Body of pancreas (tissue), 4 donors: Measurements from ENCODE around the gene GNAI1. TPM values are rescaled to one million over a fixed set of nuclear protein-coding genes. Genes with fewer than 3 reads are reported as not detected.

Source experiments
- ATAC-seq: fragments of 150-250 bp; one replicate; pipeline ENCODE4 v1.9.1; 2016
- DNase-seq, 4 donors: peaks; one replicate each; pipeline ENCODE4 v3.0.0-alpha.2; 2019
- H3K27ac ChIP-seq, 4 donors: fragments of 200-600 bp; sonication (generic); 1 replicate in 3 of 4; 2 replicates in 1 of 4; pipeline versions ENCODE4 v1.5.1 to v1.6.1; 2016 to 2019; ENCODE audit warnings: mild to moderate bottlenecking in 1 of 4, mixed read lengths in 1 of 4, moderate library complexity in 1 of 4
- H3K27me3 ChIP-seq, 2 donors: fragments of 200-600 bp; sonication (generic); one replicate each; pipeline ENCODE4 v1.6.0; 2016; ENCODE audit warnings: mild to moderate bottlenecking in 1 of 2
- H3K36me3 ChIP-seq, 2 donors: fragments of 200-600 bp; sonication (generic); replicated peaks in 1 of 2; 2 replicates each; pipeline ENCODE4 v1.5.1; 2016; ENCODE audit warnings: low read depth in 2 of 2; ENCODE audit not compliant: insufficient read depth in 1 of 2
- H3K4me1 ChIP-seq: fragments of 200-600 bp; sonication (generic); one replicate; pipeline ENCODE4 v1.6.0; 2016
- H3K4me3 ChIP-seq, 2 donors: fragments of 200-600 bp; sonication (generic); 1 replicate in 1 of 2; 2 replicates in 1 of 2; pipeline ENCODE4 v1.5.1; 2016 to 2019
- H3K9me3 ChIP-seq, 3 donors: fragments of 200-600 bp; sonication (generic); 1 replicate in 2 of 3; 2 replicates in 1 of 3; pipeline ENCODE4 v1.5.1; 2016
- POLR2A ChIP-seq, 3 donors: fragments of 450-650 bp; IDR thresholded peaks; one replicate each; pipeline ENCODE4 v1.6.1; 2016; ENCODE audit warnings: antibody characterized with exemption in 3 of 3, mild to moderate bottlenecking in 2 of 3
- WGBS, 2 donors: methylation state at CpG; one replicate each; pipeline ENCODE4 v1.1.5; 2017; 5-methylcytosine and 5-hydroxymethylcytosine counted together
- intact Hi-C: fragments of 100-400 bp; cut with DNase I; formaldehyde crosslinking; loops from one replicate; pipeline ENCODE4 v1.15.1; 2023
- total RNA-seq, 2 donors: library from RNA; depleted of rRNA; stranded (reverse); fragments of >200 nt; gene quantifications; one replicate each; pipeline ENCODE4 v1.1.0, GENCODE V29; 2016
- TF ChIP-seq, protein P1 (sequence below), 7 experiments: fragments of 450-650 bp in 4 of 7; fragments of 200-600 bp in 3 of 7; sonication (generic) in 3 of 7; IDR thresholded peaks; one replicate each; pipeline ENCODE4 v1.5.1; 2016 to 2019; ENCODE audit warnings: antibody characterized with exemption in 7 of 7

GNAI1 gene
- total RNA-seq, 2 donors from 2014 or later, result 9.1 to 16.5 TPM

DNA sequence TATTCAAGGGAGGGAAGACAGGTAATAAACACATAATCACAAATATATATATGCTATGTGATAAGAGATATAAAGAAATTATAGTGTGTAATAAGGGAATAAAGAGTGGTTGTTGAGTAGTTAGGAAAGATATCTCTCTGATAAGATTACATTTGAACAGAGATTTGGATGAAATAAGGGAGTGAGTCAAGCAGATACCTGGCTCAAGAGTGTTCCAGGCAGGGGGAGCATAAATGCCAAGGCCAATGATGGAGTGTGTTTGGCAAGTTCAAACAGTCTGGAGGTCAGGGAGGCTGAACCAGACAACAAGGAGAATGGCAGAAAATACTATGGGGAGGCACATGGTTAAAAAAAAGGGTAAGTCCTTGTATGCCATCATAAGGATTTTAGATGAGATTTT is 4.8 kb upstream of the GNAI1 start:
- no peak for TF ChIP-seq POLR2A (IDR thresholded peaks at IDR 0.05)
- TF ChIP-seq, protein P1, sequence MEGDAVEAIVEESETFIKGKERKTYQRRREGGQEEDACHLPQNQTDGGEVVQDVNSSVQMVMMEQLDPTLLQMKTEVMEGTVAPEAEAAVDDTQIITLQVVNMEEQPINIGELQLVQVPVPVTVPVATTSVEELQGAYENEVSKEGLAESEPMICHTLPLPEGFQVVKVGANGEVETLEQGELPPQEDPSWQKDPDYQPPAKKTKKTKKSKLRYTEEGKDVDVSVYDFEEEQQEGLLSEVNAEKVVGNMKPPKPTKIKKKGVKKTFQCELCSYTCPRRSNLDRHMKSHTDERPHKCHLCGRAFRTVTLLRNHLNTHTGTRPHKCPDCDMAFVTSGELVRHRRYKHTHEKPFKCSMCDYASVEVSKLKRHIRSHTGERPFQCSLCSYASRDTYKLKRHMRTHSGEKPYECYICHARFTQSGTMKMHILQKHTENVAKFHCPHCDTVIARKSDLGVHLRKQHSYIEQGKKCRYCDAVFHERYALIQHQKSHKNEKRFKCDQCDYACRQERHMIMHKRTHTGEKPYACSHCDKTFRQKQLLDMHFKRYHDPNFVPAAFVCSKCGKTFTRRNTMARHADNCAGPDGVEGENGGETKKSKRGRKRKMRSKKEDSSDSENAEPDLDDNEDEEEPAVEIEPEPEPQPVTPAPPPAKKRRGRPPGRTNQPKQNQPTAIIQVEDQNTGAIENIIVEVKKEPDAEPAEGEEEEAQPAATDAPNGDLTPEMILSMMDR (IDR thresholded peaks at IDR 0.05), result no peak
- no peak for DNase-seq
- intact Hi-C loops, result no loop called here
- ATAC-seq, result no peak
- Histone ChIP-seq H3K9me3 (no peaks in the 10 kb centered on the region), H3K27ac (no peak overlapping the region), H3K4me3 (no peak overlapping the region), H3K36me3 (no peaks in the 10 kb centered on the region), H3K27me3 (no peaks in the 10 kb centered on the region), H3K4me1 (peaks cover 6% of the 10 kb centered on the region)

DNA sequence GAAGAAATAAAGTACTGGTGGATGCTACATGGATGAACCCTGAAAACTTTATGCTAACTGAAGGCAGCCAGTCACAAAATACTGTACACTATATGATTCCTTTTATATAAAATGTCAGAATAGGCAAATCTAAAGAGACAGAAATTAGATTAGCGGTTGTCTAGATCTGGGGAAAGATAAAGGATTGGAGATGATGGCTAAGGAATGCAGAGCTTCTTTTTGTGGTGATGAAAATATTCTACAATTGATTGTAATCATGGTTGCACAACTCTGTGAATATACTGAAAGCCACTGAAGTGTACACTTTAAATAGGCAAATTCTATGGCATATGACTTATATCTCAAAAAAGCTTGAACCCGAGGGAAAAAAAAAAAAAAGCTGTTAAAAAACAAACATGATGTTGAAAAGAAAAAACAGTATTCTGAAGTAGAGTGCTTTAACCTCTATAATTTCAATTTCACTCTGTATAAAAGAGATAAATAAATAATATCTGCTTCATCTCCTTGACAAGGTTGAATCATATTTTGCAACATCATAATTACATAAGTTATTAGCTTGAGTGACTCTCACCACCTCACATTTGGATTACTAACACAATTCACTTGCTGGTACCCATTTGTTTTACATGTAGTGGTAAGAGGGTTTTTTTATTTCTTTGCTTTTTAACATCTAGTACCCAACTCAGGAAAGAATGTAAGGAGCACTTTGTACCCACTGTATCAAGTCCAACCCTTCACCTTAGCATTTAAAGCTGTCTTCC is 2.8 kb upstream of the GNAI1 start:
- 62 to 68% methylated on average over 2 of the region's 2 CpGs for WGBS, 2 donors
- intact Hi-C loops, result no loop called here
- DNase-seq, result no peak
- H3K36me3 ChIP-seq, result no peaks in the 10 kb centered on the region
- ATAC-seq, result no peak
- no peak overlapping the region for H3K4me3 ChIP-seq
- no peaks in the 10 kb centered on the region for H3K27me3 ChIP-seq
- no peak overlapping the region for H3K27ac ChIP-seq
- H3K9me3 ChIP-seq, result no peaks in the 10 kb centered on the region
- peaks cover 15% of the 10 kb centered on the region for H3K4me1 ChIP-seq
- TF ChIP-seq POLR2A (IDR thresholded peaks at IDR 0.05), result no peak
- TF ChIP-seq, protein P1 (IDR thresholded peaks at IDR 0.05), result no peak

DNA sequence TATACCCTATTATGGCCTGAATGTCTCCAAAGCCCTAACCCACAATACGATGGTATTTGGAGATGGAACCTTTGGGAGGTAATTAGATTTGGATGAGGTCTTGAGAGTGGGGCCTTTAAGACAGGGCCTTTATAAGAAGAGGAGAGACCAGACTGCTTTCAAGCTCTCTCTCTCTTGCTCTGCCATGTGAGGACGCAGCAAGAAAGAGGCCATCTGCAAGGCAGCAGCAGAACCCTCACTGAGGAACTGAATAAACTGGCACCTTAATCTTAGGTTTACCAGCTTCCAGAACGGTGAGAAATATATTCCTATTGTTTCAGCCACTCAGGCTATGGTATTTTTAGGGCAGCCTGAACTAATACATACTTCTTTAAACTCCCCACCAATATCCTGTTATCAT is 2.0 kb upstream of the GNAI1 start:
- Histone ChIP-seq H3K4me1 (peaks cover 15% of the 10 kb centered on the region), H3K9me3 (no peaks in the 10 kb centered on the region), H3K4me3 (no peak overlapping the region), H3K27ac (no peak overlapping the region), H3K36me3 (no peaks in the 10 kb centered on the region), H3K27me3 (no peaks in the 10 kb centered on the region)
- no peak for ATAC-seq
- no peak for TF ChIP-seq POLR2A (IDR thresholded peaks at IDR 0.05)
- TF ChIP-seq, protein P1 (IDR thresholded peaks at IDR 0.05), result no peak
- intact Hi-C loops, result no loop called here
- WGBS, 2 donors, result 78% methylated on average over 3 of the region's 3 CpGs
- DNase-seq, result no peak

DNA sequence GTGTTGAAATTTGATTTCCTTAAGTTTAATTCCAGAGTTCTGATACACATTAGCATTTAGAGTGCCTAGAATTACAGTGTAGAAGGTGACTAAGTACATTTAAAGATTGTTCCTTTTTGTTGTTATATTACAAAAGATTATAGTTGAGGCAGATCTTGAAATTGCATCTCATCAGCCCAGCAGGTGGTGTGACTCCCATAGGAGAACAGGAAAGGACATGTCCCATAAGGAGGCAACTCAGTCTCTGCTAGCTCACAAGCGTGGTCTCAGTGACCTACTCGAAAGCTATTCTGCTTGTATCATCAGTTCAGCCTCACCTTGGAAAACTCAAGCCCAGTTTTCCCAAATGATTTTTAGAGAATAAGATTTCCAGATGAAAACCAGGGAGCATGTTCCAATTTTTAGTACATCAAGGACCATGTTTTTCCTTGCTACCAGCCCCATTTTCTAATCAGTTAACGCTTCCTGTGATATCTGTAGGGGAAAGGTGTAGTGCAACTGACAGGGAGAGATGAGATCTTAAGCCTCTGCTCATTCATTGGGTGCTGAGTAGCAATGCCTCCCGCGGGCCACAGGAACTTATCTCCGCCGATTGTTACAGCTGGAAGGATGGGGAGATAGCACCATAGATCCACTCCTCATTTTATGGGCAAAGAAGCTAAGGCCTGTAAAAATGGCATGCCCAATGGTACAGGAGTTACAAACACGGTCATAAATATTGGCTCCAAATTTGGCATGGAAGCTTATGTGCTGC is 1.1 kb upstream of the GNAI1 start:
- intact Hi-C loops, result no loop called here
- TF ChIP-seq POLR2A (IDR thresholded peaks at IDR 0.05), result no peak
- TF ChIP-seq, protein P1 (IDR thresholded peaks at IDR 0.05), result peak in 2 of 7 experiments; percentile 6 to 20
- Histone ChIP-seq H3K27ac (peak overlapping the region in 3 of 4 donors; percentile 76 to 92 (median 86)), H3K4me1 (peaks cover 15% of the 10 kb centered on the region), H3K27me3 (no peaks in the 10 kb centered on the region), H3K4me3 (no peak overlapping the region), H3K36me3 (no peaks in the 10 kb centered on the region), H3K9me3 (no peaks in the 10 kb centered on the region)
- peak in 2 of 4 donors; percentile 19 to 32 for DNase-seq
- no peak for ATAC-seq
- 54 to 67% methylated on average over 8 of the region's 8 CpGs for WGBS, 2 donors
